Fibroblast of lung (primary cell): ENCODE results near the gene CORO6. TPM values are rescaled to one million over a fixed set of nuclear protein-coding genes. Genes with fewer than 3 reads are reported as not detected.

Experiments used
- DNase-seq, 2 donors: peaks; one replicate each; pipeline versions ENCODE4 v3.0.0 to v3.0.0-alpha.2; 2010; ENCODE audit warnings: low read depth in 2 of 2
- H2AFZ ChIP-seq: 2 replicates; pipeline ENCODE4 v1.5.1; 2012; ENCODE audit warnings: low read length, control low read depth, inconsistent platforms
- H3K27ac ChIP-seq: 2 replicates; pipeline ENCODE4 v1.5.1; 2011; ENCODE audit warnings: low read length, control low read depth; ENCODE audit not compliant: insufficient read depth
- H3K27me3 ChIP-seq: 2 replicates; pipeline ENCODE4 v1.5.1; 2011; ENCODE audit warnings: mild to moderate bottlenecking, low read length; ENCODE audit not compliant: control insufficient read depth, insufficient read depth
- H3K36me3 ChIP-seq: 2 replicates; pipeline ENCODE4 v1.5.1; 2011; ENCODE audit warnings: low read length; ENCODE audit not compliant: control insufficient read depth, insufficient read depth
- H3K4me1 ChIP-seq: 2 replicates; pipeline ENCODE4 v1.5.1; 2011; ENCODE audit warnings: low read length; ENCODE audit not compliant: control insufficient read depth, insufficient read depth; ENCODE audit errors: extremely low read depth
- H3K4me2 ChIP-seq: 2 replicates; pipeline ENCODE4 v1.5.1; 2011; ENCODE audit warnings: low read length, control low read depth; ENCODE audit not compliant: insufficient read depth; ENCODE audit errors: extremely low read depth
- H3K4me3 ChIP-seq, 4 experiments: fragments of 200-600 bp in 1 of 4; sonication (generic) in 1 of 4; replicated peaks in 1 of 4; 2 replicates each; pipeline ENCODE4 v1.5.1; 2011 to 2016; ENCODE audit warnings: low read length in 4 of 4, low read depth in 3 of 4, mild to moderate bottlenecking in 3 of 4, control low read depth in 2 of 4, inconsistent platforms in 1 of 4, mixed read lengths in 1 of 4; ENCODE audit not compliant: insufficient read depth in 1 of 4; ENCODE audit errors: control extremely low read depth in 1 of 4
- H3K79me2 ChIP-seq: 2 replicates; pipeline ENCODE4 v1.5.1; 2012; ENCODE audit warnings: mild to moderate bottlenecking, low read length, inconsistent platforms; ENCODE audit not compliant: control insufficient read depth, insufficient read depth
- H3K9ac ChIP-seq: 2 replicates; pipeline ENCODE4 v1.5.1; 2011; ENCODE audit warnings: mild to moderate bottlenecking, low read length, control low read depth; ENCODE audit not compliant: insufficient read depth
- H3K9me3 ChIP-seq: 2 replicates; pipeline ENCODE4 v1.5.1; 2012; ENCODE audit warnings: low read depth, low read length; ENCODE audit not compliant: control insufficient read depth, insufficient read depth
- H4K20me1 ChIP-seq: 2 replicates; pipeline ENCODE4 v1.5.1; 2011; ENCODE audit warnings: low read length; ENCODE audit not compliant: control insufficient read depth, insufficient read depth; ENCODE audit errors: extremely low read depth
- EZH2 ChIP-seq: IDR thresholded peaks from 2 replicates; pipeline ENCODE4 v1.5.1; 2012; ENCODE audit warnings: low read length, control low read depth, mild to moderate bottlenecking; ENCODE audit errors: missing control alignments
- polyA plus RNA-seq, 2 donors: library from polyadenylated mRNA; depleted of rRNA in 1 of 2; stranded (reverse) in 1 of 2; unstranded in 1 of 2; fragments of >200 nt; gene quantifications; 2 replicates each; pipeline ENCODE4 v1.2.1, GENCODE V29; 2011 to 2012; ENCODE audit warnings: missing spikeins in 1 of 2
- total RNA-seq: library from RNA; depleted of rRNA; stranded (reverse); fragments of >200 nt; gene quantifications from 2 replicates; pipeline ENCODE4 v1.2.1, GENCODE V29; 2014
- TF ChIP-seq, protein P1 (sequence below), 2 donors: IDR thresholded peaks in 1 of 2; conservative IDR thresholded peaks in 1 of 2; 1 replicate in 1 of 2; 2 replicates in 1 of 2; pipeline ENCODE4 v1.5.1; 2011 to 2012; ENCODE audit warnings: low read length in 2 of 2, control low read depth in 1 of 2, inconsistent platforms in 1 of 2, low read depth in 1 of 2, mild to moderate bottlenecking in 1 of 2

Gene CORO6
- total and polyA plus RNA-seq, 2 donors (not counting 1 experiment from before 2014, with no cell fraction given) = 8.0 to 19.3 TPM

DNA sequence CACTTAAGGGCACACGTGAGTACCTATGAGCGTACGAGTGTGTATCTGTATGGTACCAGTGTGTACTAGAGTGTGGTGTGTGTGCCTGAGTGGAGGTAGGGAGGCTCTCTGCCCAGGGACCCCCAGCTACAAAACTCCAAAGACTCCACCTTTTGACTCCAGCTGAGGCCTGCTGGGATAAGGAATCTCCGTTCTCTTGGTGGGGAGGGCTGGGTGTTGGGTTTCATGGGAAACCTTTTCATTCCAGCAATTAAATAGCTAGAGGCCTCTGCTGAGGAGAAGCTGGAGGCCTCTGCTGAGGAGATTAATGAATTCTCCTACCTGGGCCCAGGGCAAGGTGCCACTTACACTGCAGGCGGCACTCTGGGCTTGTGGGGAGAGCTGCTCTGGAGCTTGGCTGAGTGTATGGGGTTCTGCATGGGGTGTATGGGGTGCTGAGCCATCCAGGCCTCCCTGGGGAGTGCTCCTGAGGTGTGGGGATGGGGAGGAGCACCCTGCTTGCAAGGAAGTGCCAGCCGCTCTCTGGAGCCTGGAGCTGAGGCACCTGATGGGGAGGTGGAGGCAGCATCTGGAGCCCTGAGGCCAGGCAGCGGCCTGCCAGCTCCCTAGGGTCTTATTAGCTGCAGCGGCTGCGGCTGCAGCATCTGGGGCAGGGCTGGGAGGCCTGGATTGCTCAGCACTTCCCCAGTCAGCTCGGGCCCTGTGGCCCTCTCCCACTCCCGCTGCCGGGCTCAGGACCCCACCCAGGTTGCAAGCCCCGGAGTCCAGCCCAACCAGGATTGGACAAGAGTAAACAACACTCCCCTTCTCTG is 25.1 kb downstream of the CORO6 start:
- Histone ChIP-seq H3K9ac (no peak overlapping the region), H3K36me3 (no peaks in the 10 kb centered on the region), H3K4me3 (no peak overlapping the region), H3K27ac (no peak overlapping the region), H3K27me3 (no peaks in the 10 kb centered on the region), H3K4me2 (no peak overlapping the region), H3K79me2 (no peaks in the 10 kb centered on the region), H3K9me3 (no peaks in the 10 kb centered on the region), H4K20me1 (no peaks in the 10 kb centered on the region), H2AFZ (no peak overlapping the region), H3K4me1 (peaks cover 2% of the 10 kb centered on the region)
- DNase-seq = no peak
- TF ChIP-seq, protein P1, sequence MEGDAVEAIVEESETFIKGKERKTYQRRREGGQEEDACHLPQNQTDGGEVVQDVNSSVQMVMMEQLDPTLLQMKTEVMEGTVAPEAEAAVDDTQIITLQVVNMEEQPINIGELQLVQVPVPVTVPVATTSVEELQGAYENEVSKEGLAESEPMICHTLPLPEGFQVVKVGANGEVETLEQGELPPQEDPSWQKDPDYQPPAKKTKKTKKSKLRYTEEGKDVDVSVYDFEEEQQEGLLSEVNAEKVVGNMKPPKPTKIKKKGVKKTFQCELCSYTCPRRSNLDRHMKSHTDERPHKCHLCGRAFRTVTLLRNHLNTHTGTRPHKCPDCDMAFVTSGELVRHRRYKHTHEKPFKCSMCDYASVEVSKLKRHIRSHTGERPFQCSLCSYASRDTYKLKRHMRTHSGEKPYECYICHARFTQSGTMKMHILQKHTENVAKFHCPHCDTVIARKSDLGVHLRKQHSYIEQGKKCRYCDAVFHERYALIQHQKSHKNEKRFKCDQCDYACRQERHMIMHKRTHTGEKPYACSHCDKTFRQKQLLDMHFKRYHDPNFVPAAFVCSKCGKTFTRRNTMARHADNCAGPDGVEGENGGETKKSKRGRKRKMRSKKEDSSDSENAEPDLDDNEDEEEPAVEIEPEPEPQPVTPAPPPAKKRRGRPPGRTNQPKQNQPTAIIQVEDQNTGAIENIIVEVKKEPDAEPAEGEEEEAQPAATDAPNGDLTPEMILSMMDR (conservative IDR thresholded peaks at IDR 0.05 in 1 of 2, IDR thresholded peaks at IDR 0.05 in 1 of 2; ENCODE audit: low read depth in 1 of 2, low read length in 2 of 2) = no peak
- no peak for TF ChIP-seq EZH2

DNA sequence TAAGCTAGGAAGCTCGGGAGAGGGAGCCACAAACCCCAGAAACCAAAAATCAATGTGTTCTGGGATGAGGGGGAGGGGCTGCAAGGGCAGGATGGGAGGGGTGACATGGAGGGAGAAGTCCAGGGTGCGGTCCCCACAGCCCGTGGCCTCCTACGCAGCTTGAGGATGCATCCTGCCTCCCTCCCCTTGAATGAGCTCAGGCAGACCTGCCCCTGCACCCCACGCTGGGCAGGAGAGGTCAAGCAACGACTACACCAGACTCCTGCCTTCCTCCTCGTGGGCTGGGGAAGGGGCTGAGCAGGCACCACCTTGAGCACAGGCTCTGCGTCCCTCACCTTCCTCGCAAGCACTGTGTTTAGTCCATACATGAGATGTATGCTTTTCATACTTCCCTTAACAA is 25.9 kb downstream of the CORO6 start:
- H3K27ac ChIP-seq = no peak overlapping the region
- no peaks in the 10 kb centered on the region for H3K79me2 ChIP-seq
- peaks cover 9% of the 10 kb centered on the region for H3K4me1 ChIP-seq
- no peak overlapping the region for H3K4me3 ChIP-seq
- no peaks in the 10 kb centered on the region for H3K27me3 ChIP-seq
- H3K9ac ChIP-seq = no peak overlapping the region
- no peaks in the 10 kb centered on the region for H4K20me1 ChIP-seq
- no peak for DNase-seq
- H3K9me3 ChIP-seq = no peaks in the 10 kb centered on the region
- H2AFZ ChIP-seq = no peak overlapping the region
- TF ChIP-seq, protein P1 (conservative IDR thresholded peaks at IDR 0.05 in 1 of 2, IDR thresholded peaks at IDR 0.05 in 1 of 2; ENCODE audit: low read depth in 1 of 2, low read length in 2 of 2) = no peak
- TF ChIP-seq EZH2 = no peak
- no peak overlapping the region for H3K4me2 ChIP-seq
- no peaks in the 10 kb centered on the region for H3K36me3 ChIP-seq

DNA sequence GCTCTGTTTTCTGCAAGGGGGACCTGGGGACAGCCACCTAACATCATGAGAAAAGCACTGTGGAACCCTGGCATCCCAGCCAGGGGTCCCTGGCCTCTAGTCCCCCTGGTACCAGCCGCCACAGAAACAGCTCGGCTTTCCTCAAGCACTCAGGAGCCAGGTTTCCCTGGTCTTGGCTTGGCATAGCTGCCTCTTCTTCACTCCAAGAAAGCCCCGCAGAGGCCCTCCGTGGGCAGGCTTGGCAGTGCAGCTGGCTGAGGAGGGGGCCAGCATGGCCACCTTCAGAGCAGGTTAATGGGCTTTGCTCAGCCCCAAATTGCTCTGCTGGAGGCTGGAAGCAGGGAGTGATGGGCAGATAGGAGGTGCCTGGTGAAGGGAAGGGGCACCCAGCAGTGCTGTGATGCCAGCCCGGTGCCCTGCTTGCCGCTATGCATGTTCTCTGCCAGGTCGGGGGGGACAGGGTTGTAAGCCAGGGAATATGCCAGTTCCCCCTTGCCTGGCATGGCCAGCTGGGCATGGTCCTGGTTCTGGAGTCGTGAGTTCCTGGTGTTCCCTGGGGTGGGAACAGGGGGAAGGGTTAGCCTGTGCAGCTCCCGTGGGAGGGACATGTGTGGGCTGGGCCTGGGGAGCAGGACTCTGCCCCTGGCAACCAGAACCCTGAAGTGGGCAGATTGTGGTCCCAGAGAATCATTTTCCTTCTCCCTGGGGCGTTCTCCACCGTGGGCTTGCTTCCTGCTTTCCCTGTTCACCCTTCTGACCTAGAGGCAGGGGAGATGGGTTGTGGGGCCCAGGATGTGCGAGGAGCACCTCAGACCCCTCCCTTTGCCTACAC is 26.6 kb downstream of the CORO6 start:
- H4K20me1 ChIP-seq = no peaks in the 10 kb centered on the region
- H3K9me3 ChIP-seq = no peaks in the 10 kb centered on the region
- no peak overlapping the region for H3K27ac ChIP-seq
- no peaks in the 10 kb centered on the region for H3K27me3 ChIP-seq
- H3K4me2 ChIP-seq = no peak overlapping the region
- DNase-seq = no peak
- H2AFZ ChIP-seq = no peak overlapping the region
- no peaks in the 10 kb centered on the region for H3K79me2 ChIP-seq
- H3K4me3 ChIP-seq = no peak overlapping the region
- H3K36me3 ChIP-seq = no peaks in the 10 kb centered on the region
- H3K9ac ChIP-seq = no peak overlapping the region
- TF ChIP-seq, protein P1 (conservative IDR thresholded peaks at IDR 0.05 in 1 of 2, IDR thresholded peaks at IDR 0.05 in 1 of 2; ENCODE audit: low read depth in 1 of 2, low read length in 2 of 2) = no peak
- TF ChIP-seq EZH2 = no peak
- H3K4me1 ChIP-seq = peaks cover 11% of the 10 kb centered on the region
